ENCODE results near the gene ITSN2.
A peak's percentile ranks its signal among the peaks of the same experiment; 100 is the strongest.
"Not testable (repeated sequence)": the region's sequence is repeated elsewhere in the genome, so short reads cannot be mapped to it uniquely, and the experiment has no call there.

The ITSN2 gene

DNA sequence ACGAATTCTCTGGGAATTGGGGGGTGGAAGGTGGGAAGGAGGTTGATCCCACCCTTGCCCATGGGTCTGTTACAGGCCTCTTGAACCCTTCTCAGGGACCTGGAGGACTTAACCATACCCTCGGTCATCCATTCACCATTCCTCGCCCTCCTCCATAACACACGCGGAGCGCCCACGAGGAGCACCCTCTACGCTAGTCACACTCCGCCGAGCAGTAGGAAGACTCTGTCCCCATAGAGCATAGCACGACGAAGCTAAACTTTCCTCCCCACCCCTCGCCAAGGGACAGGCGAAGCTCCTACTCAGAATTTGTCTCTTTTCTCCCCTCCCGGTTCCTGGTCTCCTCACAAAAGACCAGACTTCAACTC is 611 bp upstream of the ITSN2 start:
- no peak overlapping the region for H3K27ac ChIP-seq (ENCODE audit: low read length)
- peak overlapping the region; percentile 84 for H3K4me3 ChIP-seq (ENCODE audit: low read length)
- peak overlapping the region; percentile 61 for H3K9ac ChIP-seq (ENCODE audit: low read length)
- H3K9me3 ChIP-seq (ENCODE audit: control insufficient read depth, low read depth, low read length): no peaks in the 10 kb centered on the region
- peaks cover 32% of the 10 kb centered on the region for H3K27me3 ChIP-seq (ENCODE audit: control insufficient read depth, insufficient read depth, low read length)
- peaks cover 5% of the 10 kb centered on the region for H3K4me1 ChIP-seq (ENCODE audit: control insufficient read depth, low read depth, low read length)
- H3K36me3 ChIP-seq (ENCODE audit: control insufficient read depth, low read depth, low read length): no peaks in the 10 kb centered on the region

DNA sequence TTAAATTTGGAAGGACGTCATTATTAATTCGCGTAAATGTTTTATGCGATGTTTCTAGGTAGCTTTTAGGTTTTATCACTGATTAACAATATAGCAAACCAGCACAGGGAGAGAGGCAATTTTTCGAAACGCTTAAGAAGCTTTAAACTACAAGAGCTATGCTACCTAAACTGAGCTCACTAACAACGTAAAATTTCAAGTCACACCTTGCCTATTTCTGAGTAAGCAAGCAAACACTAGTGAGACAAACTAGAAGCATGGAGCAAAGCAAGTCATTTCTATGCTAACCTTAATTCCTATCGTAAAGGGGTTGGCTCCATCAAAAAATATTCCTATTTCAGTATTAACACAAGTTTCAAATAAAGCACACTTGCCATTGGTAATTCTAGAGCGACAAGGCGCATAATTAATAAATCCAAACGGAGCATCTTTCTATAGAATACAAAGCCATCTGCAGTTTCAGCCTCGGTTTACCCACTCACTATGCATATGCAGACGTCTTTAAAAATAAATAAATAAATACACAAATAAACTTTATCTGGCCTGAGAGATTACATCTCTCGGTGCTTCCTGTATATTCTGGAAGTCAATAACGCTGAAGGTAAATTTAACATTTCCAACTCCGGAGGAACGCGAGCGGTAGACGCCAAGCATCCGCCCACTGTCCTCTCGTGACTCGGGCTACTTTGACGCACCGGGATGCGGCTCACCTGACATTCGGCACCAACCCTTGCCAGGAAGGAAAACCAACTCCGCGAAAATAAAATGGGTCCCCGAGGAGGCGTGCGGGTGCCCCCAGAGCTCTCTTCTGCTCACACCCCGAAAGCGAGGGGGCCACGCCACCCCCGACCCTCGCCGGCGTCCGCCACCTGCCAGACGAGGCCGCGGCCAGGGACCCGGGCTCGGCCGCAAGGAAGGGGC is 947 bp downstream of the ITSN2 start:
- Histone ChIP-seq H3K36me3 (ENCODE audit: control insufficient read depth, low read depth, low read length) (no peaks in the 10 kb centered on the region), H3K9me3 (ENCODE audit: control insufficient read depth, low read depth, low read length) (no peaks in the 10 kb centered on the region), H3K4me1 (ENCODE audit: control insufficient read depth, low read depth, low read length) (peaks cover 5% of the 10 kb centered on the region), H3K27me3 (ENCODE audit: control insufficient read depth, insufficient read depth, low read length) (peaks cover 32% of the 10 kb centered on the region), H3K9ac (ENCODE audit: low read length) (peak overlapping the region; percentile 61), H3K4me3 (ENCODE audit: low read length) (peak overlapping the region; percentile 84), H3K27ac (ENCODE audit: low read length) (no peak overlapping the region)

DNA sequence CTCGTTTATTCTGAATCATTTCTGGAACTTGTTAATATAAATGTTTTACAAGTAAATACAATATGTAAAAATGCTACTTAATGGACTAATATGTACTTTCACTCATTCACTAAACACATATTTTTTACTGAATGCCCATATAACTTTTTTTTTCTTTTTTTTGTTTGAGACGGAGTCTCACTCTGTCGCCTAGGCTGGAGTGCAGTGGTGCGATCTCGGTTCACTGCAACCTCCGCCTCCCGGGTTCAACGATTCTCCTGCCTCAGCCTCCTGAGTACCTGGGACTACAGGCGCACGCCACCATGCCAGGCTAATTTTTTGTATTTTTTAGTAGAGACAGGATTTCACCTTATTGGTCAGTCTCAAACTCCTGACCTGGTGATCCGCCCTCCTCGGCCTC is 2.6 kb downstream of the ITSN2 start:
- not testable (repeated sequence) for H3K27ac ChIP-seq (ENCODE audit: low read length); H3K4me3 ChIP-seq (ENCODE audit: low read length); H3K36me3 ChIP-seq (ENCODE audit: control insufficient read depth, low read depth, low read length)

DNA sequence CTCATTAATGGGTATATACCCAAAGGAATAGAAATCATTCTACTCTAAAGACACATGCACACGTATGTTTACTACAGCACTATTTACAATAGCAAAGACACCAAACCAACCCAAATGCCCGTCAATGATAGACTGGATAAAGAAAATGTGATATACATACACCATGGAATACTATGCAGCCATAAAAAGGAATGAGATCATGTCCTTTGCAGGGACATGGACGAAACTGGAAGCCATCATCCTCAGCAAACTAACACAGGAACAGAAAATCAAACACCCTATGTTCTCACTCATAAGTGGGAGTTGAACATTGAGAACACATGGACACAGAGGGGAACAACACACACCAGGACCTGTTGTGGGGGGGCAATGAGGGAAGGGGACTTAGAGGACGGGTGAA is 3.2 kb downstream of the ITSN2 start:
- not testable (repeated sequence) for H3K9ac ChIP-seq (ENCODE audit: low read length); H3K27ac ChIP-seq (ENCODE audit: low read length); H3K4me1 ChIP-seq (ENCODE audit: control insufficient read depth, low read depth, low read length); H3K36me3 ChIP-seq (ENCODE audit: control insufficient read depth, low read depth, low read length); H3K4me3 ChIP-seq (ENCODE audit: low read length); H3K9me3 ChIP-seq (ENCODE audit: control insufficient read depth, low read depth, low read length)
- H3K27me3 ChIP-seq (ENCODE audit: control insufficient read depth, insufficient read depth, low read length): peaks cover 27% of the 10 kb centered on the region

More for the DNA sequence above, 2.6 kb downstream of the ITSN2 start:
- not testable (repeated sequence) for H3K9ac ChIP-seq (ENCODE audit: low read length); H3K4me1 ChIP-seq (ENCODE audit: control insufficient read depth, low read depth, low read length); H3K9me3 ChIP-seq (ENCODE audit: control insufficient read depth, low read depth, low read length)
- H3K27me3 ChIP-seq (ENCODE audit: control insufficient read depth, insufficient read depth, low read length): peaks cover 32% of the 10 kb centered on the region

DNA sequence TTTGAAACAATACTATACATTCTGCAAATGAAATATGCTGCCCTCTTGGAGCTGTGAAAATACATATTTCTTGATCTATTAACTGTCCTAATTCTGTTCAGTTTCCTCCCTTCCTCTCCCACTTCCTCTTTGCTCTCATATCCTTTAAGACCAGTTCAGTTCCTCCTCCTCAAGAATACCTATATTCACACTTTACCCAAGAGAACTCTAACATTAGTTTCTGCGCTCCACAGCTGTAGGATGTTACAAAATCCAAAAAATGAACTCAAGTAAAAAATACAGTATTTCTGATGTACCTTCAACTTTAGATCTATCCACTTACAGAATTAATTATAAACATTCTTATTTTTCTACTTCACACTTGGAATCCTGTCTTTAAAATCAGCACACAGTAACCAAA is 5.4 kb downstream of the ITSN2 start:
- Histone ChIP-seq H3K4me3 (ENCODE audit: low read length) (no peak overlapping the region), H3K27ac (ENCODE audit: low read length) (no peak overlapping the region)

DNA sequence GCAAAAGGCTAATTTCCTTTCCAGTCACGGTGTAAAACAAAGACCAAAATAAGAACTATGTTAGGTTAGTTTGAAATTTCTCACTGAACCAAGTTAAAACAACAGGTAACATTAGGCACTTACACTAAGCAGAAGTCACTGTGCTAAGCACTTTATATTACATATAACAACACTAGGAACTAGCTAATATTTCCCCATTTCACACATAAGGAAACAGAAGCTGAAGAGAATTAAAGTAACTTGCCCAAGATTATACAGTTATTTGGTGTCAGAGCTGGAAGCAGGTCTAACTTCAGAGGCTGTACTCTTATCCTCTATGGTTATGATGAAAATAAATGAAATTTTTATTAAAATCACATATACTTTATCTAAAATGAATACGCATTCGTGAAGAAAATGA is 5.9 kb downstream of the ITSN2 start:
- no peaks in the 10 kb centered on the region for H3K9me3 ChIP-seq (ENCODE audit: control insufficient read depth, low read depth, low read length)
- H3K27ac ChIP-seq (ENCODE audit: low read length): no peak overlapping the region
- no peak overlapping the region for H3K9ac ChIP-seq (ENCODE audit: low read length)
- no peaks in the 10 kb centered on the region for H3K36me3 ChIP-seq (ENCODE audit: control insufficient read depth, low read depth, low read length)
- H3K4me1 ChIP-seq (ENCODE audit: control insufficient read depth, low read depth, low read length): no peaks in the 10 kb centered on the region
- no peak overlapping the region for H3K4me3 ChIP-seq (ENCODE audit: low read length)
- H3K27me3 ChIP-seq (ENCODE audit: control insufficient read depth, insufficient read depth, low read length): peaks cover 14% of the 10 kb centered on the region

More for the DNA sequence above, 5.4 kb downstream of the ITSN2 start:
- Histone ChIP-seq H3K36me3 (ENCODE audit: control insufficient read depth, low read depth, low read length) (no peaks in the 10 kb centered on the region), H3K4me1 (ENCODE audit: control insufficient read depth, low read depth, low read length) (no peaks in the 10 kb centered on the region), H3K27me3 (ENCODE audit: control insufficient read depth, insufficient read depth, low read length) (peaks cover 18% of the 10 kb centered on the region), H3K9me3 (ENCODE audit: control insufficient read depth, low read depth, low read length) (no peaks in the 10 kb centered on the region), H3K9ac (ENCODE audit: low read length) (no peak overlapping the region)

DNA sequence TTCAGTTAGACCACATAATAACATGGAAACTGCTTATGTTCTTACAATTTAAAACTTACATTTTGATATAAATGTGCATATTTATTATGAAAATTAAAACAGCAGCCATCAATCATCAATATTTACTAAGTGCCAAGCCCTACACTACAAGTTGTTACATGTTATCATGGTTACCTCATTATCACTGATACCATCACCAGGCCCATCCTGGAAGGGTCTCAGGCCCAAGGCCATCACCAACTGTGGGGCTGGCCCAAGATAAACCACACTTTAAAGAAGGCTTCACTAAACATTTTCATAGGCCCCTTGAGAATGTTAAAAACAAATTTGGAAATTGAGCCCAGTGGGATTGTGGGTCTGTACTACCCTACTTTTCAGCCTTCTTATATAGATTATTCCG is 6.4 kb downstream of the ITSN2 start:
- Histone ChIP-seq H3K9me3 (ENCODE audit: control insufficient read depth, low read depth, low read length) (no peaks in the 10 kb centered on the region), H3K27me3 (ENCODE audit: control insufficient read depth, insufficient read depth, low read length) (peaks cover 9% of the 10 kb centered on the region), H3K4me3 (ENCODE audit: low read length) (no peak overlapping the region), H3K27ac (ENCODE audit: low read length) (no peak overlapping the region), H3K36me3 (ENCODE audit: control insufficient read depth, low read depth, low read length) (no peaks in the 10 kb centered on the region), H3K9ac (ENCODE audit: low read length) (no peak overlapping the region), H3K4me1 (ENCODE audit: control insufficient read depth, low read depth, low read length) (no peaks in the 10 kb centered on the region)

DNA sequence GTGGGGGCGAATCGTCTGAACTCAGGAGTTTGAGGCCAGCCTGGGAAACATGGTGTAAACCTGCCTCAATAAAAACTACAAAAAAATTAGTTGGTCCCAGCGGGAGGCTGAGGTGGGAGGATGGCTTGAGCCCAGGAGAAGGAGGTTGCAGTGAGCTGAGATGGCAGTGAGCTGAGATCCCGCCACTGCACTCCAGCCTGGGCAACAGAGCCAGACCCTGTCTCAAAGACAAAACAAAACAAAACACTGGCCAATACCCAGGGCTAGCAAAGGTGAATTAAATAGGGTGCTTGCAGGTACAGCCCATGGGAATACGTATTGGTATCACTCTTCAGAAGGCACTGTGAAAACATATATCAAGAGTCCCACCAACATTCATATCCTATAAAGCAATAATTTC is 7.0 kb downstream of the ITSN2 start:
- H3K36me3 ChIP-seq (ENCODE audit: control insufficient read depth, low read depth, low read length): no peaks in the 10 kb centered on the region
- H3K4me1 ChIP-seq (ENCODE audit: control insufficient read depth, low read depth, low read length): no peaks in the 10 kb centered on the region
- no peak overlapping the region for H3K9ac ChIP-seq (ENCODE audit: low read length)
- H3K27ac ChIP-seq (ENCODE audit: low read length): no peak overlapping the region
- no peaks in the 10 kb centered on the region for H3K9me3 ChIP-seq (ENCODE audit: control insufficient read depth, low read depth, low read length)
- peaks cover 3% of the 10 kb centered on the region for H3K27me3 ChIP-seq (ENCODE audit: control insufficient read depth, insufficient read depth, low read length)
- no peak overlapping the region for H3K4me3 ChIP-seq (ENCODE audit: low read length)

DNA sequence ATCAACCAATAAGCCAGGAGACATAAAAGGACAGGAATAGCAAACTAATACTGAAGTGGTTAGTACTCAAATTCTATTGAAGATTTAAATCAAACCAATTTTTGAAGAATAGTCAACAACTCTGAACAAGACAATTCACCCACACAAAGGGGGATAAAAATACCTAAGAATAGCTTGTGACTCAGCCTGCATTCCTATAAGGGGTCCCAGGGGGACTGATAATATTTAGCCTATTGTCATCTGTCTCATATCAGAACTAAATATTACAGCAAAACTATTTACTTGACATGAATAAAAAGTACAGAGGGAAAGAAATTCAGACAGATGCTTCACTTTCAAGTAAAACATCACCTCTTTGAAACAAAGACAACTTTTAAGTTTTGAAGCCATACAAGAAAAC is 7.7 kb downstream of the ITSN2 start:
- Histone ChIP-seq H3K27me3 (ENCODE audit: control insufficient read depth, insufficient read depth, low read length) (no peaks in the 10 kb centered on the region), H3K9ac (ENCODE audit: low read length) (no peak overlapping the region), H3K4me1 (ENCODE audit: control insufficient read depth, low read depth, low read length) (no peaks in the 10 kb centered on the region), H3K9me3 (ENCODE audit: control insufficient read depth, low read depth, low read length) (no peaks in the 10 kb centered on the region), H3K4me3 (ENCODE audit: low read length) (no peak overlapping the region), H3K27ac (ENCODE audit: low read length) (no peak overlapping the region), H3K36me3 (ENCODE audit: control insufficient read depth, low read depth, low read length) (no peaks in the 10 kb centered on the region)

DNA sequence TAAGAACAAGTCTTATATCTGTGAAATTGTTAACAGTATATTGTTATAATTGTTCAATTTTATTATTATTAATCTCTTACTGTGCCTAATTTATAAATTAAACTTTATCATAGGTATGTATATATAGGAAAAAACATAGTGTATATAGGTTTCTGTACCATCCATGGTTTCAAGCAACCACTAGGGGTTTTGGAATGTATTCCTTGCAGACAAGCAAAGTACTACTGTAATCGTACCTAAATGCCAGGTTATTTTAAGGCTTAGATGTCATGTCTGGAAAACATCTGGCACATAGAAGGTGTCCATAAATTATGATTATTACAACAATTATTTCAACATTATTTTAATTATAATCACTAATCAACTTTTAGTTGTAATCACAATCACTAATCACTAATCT is 8.4 kb downstream of the ITSN2 start:
- H3K4me3 ChIP-seq (ENCODE audit: low read length): no peak overlapping the region
- H3K9ac ChIP-seq (ENCODE audit: low read length): no peak overlapping the region
- H3K27ac ChIP-seq (ENCODE audit: low read length): no peak overlapping the region
- no peaks in the 10 kb centered on the region for H3K27me3 ChIP-seq (ENCODE audit: control insufficient read depth, insufficient read depth, low read length)
- H3K36me3 ChIP-seq (ENCODE audit: control insufficient read depth, low read depth, low read length): no peaks in the 10 kb centered on the region
- H3K9me3 ChIP-seq (ENCODE audit: control insufficient read depth, low read depth, low read length): no peaks in the 10 kb centered on the region
- H3K4me1 ChIP-seq (ENCODE audit: control insufficient read depth, low read depth, low read length): no peaks in the 10 kb centered on the region

DNA sequence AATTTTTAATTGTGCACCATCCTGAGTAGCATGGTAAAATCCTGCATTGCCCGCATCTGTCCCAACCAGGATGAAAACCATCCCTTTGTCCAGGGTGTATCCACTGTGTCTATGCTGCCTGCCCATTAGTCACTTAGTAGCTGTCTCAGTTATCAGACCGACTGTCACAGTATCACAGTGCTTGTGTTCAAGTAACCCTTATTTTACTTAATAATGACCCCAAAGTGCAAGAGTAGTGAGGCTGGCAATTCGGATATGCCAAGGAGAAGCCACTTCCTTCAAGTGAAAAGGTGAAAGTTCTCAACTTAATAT is 8.8 kb downstream of the ITSN2 start:
- H3K27ac ChIP-seq (ENCODE audit: low read length): no peak overlapping the region
- no peak overlapping the region for H3K9ac ChIP-seq (ENCODE audit: low read length)
- no peak overlapping the region for H3K4me3 ChIP-seq (ENCODE audit: low read length)
- H3K36me3 ChIP-seq (ENCODE audit: control insufficient read depth, low read depth, low read length): no peaks in the 10 kb centered on the region
- H3K9me3 ChIP-seq (ENCODE audit: control insufficient read depth, low read depth, low read length): no peaks in the 10 kb centered on the region
- H3K4me1 ChIP-seq (ENCODE audit: control insufficient read depth, low read depth, low read length): no peaks in the 10 kb centered on the region
- no peaks in the 10 kb centered on the region for H3K27me3 ChIP-seq (ENCODE audit: control insufficient read depth, insufficient read depth, low read length)

DNA sequence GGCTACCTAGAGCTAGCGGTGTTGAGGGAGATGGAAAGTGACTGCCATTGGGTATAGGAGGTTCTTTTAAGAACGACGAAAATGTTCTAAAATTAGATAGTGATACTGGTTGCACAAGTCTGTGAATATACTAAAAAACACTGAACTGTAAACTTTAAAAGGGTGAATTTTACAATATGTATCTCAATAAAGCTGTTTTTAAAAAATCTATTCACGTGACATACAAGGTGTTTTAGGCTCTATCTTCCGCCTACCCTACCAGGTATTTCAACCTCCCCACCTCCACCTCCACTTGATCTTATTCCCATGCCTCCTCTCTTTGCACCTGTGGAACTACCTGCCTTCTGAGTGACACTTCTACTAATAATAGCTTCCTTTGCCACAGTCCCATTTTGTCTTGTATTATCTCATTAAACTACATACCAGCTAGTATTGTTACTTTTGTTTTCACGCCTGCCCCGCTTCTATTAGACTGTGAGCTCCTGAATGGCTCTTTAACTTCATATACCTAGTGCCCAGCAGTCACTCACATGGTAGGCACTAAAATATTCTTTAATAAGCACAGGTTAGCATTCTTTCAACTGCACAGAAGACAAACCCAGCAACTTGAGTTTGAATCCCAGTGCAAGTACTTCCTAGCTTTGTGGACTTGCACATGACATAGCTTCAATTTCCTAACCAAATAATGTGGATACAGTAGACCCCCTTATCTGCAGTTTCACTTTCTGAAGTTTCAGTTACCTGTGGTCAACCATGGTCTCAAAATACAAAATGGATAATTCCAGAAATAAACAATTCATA is 9.3 kb downstream of the ITSN2 start:
- Histone ChIP-seq H3K9ac (ENCODE audit: low read length) (no peak overlapping the region), H3K36me3 (ENCODE audit: control insufficient read depth, low read depth, low read length) (no peaks in the 10 kb centered on the region), H3K27ac (ENCODE audit: low read length) (no peak overlapping the region), H3K9me3 (ENCODE audit: control insufficient read depth, low read depth, low read length) (no peaks in the 10 kb centered on the region), H3K4me1 (ENCODE audit: control insufficient read depth, low read depth, low read length) (no peaks in the 10 kb centered on the region), H3K27me3 (ENCODE audit: control insufficient read depth, insufficient read depth, low read length) (no peaks in the 10 kb centered on the region), H3K4me3 (ENCODE audit: low read length) (no peak overlapping the region)

All from iPS-18a (cell line).